KG1 (cell line): ENCODE results near the gene SLC39A7.

Experiments
- DNase-seq: peaks from one replicate; lab custom pipeline; 2025; lab: John Stamatoyannopoulos, UW

SLC39A7 gene

DNA sequence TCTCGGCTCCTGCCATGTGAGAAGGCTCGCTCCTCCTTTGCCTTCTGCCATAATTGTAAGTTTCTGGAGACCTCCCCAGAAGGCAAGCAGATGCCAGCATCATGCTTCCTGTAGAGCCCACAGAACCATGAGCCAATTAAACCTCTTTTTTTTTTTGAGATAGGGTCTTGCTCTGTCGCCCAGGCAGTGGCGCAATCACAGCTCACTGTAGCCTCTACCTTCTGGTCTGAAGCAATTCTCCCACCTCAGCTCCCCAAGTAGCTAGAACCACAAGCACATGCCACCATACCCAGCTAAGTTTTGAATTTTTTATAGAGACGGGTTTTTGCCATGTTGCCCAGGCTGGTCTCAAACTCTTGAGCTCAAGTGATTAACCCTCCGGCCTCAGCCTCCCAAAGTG is 36.2 kb downstream of the SLC39A7 start:
- DNase-seq, result no peak

DNA sequence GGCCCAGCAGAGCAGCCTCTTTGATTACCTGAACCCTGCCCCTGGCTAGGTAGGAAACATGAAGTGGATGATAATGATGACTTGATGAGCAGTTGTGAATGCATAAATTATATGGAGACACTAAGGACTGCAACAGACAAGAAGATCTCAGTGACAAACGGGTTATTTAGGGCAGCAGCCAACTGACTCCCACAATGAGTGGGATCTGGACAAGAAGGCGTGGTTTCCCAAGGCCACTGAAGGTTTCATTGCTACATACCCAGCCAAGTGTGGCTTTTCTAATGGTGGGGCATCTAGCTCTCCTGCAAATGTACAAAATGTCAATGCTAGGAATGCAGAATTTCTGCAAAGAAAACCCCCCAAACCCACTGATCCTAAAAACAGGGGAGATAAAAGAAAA is 37.1 kb downstream of the SLC39A7 start:
- no peak for DNase-seq

DNA sequence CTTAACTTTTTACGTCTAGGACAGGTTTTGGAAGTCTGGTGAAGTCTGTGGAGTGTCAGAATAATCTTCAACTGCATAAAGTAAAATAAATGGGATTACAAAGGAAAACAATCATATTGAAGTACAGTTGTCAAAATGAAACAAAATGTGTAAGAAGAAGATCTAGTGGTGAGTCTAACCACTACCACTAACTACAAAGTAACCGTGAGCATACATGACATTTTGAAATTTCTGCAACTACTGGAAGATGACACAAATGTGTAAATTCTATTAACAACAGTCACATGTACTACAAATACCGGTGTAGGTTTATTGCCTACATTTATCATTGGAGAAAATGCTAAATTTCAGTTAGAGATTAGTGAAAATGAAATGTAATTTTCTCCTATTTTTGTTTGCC is 41.3 kb downstream of the SLC39A7 start:
- no peak for DNase-seq

DNA sequence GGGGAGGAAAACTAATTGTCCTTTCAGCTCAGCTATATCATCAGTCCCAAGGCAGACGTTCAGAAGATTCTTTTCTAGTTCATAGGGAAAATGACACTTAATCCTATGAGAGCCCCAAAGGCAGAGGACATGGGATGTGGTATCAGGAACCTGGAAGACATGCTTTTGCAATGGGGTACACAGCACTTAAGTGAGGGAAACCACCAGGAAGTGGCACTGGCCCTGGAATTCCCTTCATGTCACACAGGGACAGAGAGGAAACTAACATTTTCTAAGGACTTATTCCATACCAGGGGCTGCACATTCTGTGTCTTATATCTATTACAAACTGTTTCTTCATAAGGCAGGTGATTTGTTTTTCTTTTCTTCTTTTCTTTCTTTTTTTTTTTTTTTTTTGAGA is 42.8 kb downstream of the SLC39A7 start:
- no peak for DNase-seq

DNA sequence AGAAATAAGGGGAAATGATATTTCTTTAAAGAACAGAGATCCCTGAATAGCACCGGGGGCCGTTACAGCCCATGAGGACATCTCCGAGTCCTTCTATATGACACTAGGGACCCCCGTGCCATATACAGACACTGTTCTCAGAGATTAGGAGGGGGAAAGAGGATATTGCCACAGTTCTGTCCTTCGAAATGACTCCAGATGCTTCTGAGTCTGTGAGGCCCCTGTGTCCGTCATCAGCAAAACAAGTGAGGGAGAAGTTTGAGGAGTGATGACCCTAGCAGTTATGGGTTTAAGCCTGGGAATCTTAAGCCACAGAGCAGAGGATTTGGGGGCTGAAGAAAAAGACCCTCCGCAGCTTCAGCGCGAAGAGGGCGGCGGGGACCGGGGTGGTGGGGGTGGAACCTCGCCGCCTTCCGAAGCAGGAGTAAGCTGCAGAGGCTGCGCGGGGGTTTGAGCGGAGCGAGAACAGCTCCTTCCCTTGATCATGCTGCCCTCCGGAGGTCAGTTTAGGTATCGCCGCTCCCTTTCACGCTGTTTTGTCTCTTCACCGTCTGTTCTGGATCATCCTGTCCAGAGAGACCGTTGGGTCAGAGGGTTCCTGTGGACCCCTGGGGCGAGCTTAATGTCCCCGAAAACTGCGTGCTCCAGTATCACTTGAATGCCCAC is 47.4 kb downstream of the SLC39A7 start:
- peak; percentile 76 for DNase-seq

DNA sequence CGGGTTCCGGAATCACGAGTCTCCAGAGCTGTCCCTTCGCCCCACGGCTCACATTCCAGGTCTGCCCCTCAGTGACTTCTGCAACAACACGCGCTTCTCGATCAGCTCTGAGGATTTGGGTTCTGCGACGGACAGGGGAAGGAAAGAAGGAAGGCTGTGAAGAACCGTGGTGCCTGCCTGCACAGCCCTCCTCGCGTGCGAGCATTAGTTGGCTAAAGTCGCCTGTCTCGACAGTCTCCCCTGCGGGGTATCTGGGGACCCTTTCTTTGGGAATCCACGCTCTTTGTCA is 47.9 kb downstream of the SLC39A7 start:
- DNase-seq, result peak; percentile 76

DNA sequence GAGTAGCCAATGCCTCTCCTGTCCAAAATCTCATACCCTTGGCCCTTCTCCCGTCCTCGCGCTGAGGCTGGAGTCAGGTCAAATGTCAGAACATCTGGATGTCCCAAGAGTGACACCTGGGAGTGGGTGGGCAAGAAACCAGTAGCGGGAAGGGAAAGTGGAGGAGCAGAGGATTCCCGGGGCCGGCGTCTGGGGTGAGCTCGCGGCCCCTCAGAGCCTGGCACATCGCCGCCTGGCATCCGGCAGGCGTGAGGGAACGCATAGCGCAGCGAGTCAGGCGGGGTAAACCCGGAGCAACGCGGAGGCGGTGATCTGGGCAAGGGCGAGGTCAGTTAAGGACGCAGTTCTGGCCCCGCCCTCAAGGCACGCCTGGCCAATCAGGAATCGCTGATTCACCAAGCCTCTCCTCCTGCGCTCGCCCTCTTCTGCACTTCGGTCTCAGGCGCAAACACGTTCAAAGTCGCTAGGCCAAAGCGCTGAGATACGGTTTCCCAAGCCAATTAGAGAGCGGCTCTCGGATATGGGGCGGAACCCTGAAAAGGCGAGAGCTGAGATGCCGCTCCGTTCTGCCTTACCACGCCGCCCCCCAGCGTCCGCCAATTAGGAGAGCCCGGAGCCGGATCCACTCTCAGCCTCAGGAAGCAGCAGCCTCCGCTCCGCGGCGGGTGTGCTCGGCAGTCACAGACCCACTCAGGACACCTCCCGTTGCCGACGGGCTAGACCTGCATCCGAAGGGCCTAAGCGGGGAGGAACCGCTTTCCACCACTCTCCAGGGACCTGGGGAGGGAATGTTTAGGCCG is 48.5 kb downstream of the SLC39A7 start:
- DNase-seq, result peak; percentile 99

DNA sequence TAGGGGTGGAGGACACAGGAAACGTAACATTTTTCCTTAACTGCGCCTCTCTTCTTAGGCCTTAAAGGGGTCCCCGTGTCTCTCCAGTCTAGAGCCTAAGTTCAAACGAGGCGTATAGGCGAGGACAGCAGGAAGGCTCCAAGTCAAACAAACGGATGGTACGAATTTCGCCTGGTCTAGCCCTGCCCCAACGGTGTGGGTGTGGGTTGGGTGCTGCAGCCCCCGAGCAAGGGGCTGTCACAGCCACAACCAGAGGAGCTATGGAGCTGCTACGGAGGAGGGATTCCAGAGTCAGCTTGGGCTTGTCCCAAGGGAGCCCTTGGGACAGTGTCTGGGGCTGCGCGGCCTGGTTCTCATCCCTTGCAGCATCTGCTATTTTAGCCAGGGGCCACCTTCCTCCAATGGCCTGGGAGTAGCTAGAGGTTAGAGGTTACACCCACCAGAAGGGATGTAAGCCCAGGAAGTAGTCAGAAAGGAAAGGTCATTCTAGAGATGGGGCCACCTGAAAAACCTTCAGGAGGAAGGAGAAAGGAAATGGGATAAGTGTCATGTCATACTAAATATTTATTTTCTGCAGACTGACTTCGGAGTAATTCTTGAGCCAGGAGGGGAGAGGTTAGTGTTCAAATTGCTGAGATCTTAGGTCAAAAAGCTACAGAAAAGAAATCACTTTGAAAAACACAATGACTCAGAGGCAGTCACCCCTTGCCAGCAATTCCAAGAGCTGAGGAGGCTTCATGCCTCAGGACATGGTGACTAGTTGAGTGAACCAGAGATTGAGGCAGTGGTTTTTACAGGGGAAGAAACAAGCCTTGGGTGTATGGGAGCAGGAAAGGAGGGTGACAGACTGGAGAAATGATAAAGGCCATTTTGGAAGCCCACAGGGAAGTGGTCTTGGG is 49.3 kb downstream of the SLC39A7 start:
- no peak for DNase-seq

DNA sequence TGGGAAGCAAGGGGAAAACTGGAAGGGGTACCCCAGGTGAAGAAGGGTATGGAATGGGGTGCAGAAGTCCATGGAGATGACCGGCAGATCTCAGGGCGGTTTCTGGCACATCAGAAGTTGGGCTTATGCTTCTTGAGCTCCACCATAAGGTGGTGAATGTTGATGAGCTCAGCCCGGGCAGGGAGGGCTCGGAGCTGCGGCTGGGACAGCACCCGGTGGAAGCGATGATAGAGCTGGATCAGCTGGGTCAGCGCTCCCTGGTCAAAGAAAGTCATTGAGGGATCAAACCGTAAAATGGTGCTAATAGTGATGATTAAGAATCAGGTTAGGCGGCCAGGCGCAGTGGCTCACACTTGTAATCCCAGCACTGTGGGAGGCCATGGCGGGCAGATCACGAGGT is 50.1 kb downstream of the SLC39A7 start:
- no peak for DNase-seq

DNA sequence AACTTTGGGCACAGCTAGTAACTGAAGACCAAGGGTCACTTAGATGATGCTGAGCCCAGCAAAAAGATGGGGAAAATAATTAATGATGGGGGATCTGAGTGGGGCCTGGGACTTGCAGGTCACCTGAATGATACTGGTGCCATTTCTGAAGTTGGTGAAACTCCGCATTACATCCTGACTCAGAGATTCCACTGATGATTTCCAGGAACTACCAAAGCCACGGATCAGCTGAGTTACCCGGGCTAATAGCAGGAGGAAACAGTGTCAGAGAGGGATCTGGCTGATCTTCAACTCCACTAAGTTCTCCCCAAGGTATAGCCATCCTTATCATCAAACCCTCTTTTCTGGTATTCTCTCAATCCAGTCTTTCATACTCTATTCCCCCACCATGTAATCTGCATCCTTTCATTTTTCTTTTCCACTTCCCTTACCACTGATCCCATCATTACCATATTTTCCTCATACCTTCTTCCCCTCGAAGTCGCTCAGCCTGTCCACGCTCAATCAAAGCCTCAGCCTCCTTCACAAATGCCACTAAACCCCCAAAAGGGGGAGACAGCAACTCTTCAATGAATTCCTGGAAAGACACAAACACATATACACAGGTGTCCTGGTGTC is 50.8 kb downstream of the SLC39A7 start:
- no peak for DNase-seq

DNA sequence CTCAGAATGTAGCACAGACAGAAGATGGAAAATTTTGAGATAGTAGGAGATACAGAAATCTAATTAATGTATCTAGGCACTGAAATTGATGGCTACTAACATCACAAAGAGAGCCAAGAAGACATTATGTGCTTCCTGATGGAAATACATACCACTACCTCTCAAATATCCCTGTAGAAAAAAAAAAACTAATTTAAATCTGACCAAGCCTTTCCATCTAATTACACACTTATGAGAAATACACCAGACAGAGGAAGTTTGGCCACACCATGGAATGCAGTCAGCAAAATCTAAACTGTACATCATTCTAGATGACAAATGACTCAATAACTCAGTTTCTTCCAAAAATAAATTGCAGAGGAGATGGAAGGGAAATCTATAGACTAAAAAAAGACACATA is 52.1 kb downstream of the SLC39A7 start:
- no peak for DNase-seq
